GM18868 (cell line): Measurements from ENCODE around the gene CARTPT.

ENCODE experiments used
- ATAC-seq: cut with Tn5 transposase; IDR thresholded peaks from one replicate; pipeline ENCODE4 v1.9.1; 2021; ENCODE audit warnings: mild to moderate bottlenecking, moderate library complexity; ENCODE audit not compliant: unreplicated experiment

CARTPT gene

DNA sequence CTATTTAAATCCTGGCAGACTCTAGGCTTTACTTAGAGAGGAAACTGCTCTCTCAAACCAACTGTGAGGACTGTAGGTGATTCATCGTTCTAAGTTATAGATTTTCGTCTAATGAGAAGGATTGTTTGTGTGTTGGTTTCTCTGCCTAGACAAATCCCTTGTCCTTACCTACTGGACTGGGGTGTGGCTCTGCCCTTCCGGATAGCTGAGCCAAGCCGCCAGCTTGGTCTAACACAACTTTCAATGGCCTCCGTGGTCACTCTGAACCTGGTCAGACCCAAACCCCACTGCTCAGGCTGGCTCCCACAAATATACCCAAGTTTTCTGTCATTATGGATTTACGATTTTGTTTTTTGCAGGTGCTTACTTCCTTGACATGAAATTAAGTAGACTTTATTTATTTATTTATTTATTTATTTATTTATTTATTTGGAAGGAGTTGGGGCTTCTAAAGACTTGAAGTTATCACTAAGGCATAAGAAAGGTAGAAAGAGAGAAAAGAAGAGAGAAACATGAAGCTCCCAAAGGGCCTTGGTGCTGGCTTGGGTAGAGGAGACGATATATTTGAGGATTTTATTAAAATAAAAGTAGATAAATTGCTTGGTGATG is 19.0 kb downstream of the CARTPT start:
- no peak for ATAC-seq

DNA sequence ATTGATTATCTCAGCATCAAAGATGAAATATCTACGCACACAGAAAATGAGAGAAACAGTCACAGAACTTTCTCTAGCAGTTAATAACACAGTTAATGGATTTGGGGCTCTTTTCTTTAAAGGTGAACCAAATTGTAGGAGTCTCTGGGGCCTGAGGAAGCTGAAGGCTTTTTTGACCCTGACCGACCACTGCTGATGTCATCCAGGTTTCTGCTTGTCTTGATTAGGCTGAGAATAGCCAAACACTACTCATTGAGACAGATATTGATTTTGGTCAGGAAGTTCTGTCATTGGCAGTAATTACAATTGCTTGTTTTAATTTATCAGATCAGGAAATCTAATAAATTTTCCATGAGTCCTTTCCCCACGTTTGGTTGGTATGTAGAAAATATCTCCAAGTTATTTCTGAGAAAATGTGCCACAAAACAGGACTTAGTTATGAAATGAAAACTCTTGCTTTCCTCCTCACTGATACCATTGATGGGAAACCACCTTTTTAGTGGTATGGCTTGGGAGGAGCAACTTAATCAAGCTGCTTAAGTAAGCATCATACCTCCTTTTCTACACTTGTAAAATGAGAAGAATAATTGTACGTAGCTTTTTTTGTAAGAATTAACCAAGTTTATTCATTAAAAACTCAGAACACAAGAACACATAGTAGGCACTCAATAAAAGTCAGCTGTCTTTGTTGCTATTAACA is 19.7 kb downstream of the CARTPT start:
- no peak for ATAC-seq

GRCh38 chr5:71740015-71740753 is 21.1 kb downstream of the CARTPT start:
- peak; percentile 60 for ATAC-seq

- ATAC-seq: no peak
Measured at GRCh38 chr5:71743155-71743554, 24.1 kb downstream of the CARTPT start.

DNA sequence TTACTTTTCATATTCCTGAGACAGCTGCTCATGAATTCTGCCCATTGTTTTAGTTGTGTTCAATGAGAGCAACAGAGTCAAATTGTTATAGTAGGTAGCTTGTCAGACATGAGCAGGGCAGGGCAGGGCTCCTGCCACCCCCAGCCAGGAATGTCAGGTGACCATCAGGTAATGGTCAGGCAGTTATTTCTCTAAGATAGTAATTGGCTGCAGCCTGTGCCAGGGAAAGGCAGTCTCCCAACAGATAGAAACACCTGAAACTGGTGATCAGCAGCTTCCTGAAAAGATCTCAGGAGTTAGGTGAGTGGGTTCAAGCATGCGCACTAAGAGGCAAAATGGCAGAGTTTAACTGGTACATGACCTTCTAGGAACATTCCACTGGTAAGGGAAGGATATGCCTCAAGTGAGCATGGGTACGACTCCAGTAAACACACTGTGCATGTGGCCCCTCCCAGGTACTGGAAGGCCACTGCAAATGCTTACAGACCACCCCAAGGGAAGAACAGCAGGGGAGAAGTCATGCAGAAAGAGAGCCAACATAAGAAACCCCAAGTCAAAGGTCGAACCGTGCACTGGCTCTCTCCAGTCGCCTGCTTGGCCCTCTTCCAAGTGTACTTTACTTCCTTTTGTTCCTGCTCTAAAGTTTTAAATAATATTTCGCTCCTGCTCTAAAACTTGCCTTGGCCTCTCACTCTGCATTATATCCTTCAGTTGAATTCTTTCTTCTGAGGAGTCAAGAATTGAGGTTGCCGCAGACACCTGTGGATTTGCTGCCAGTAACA is 25.1 kb downstream of the CARTPT start:
- no peak for ATAC-seq

GRCh38 chr5:71747182-71747581 is 28.1 kb downstream of the CARTPT start:
- ATAC-seq: no peak

GRCh38 chr5:71748360-71748759 is 29.3 kb downstream of the CARTPT start:
- no peak for ATAC-seq

DNA sequence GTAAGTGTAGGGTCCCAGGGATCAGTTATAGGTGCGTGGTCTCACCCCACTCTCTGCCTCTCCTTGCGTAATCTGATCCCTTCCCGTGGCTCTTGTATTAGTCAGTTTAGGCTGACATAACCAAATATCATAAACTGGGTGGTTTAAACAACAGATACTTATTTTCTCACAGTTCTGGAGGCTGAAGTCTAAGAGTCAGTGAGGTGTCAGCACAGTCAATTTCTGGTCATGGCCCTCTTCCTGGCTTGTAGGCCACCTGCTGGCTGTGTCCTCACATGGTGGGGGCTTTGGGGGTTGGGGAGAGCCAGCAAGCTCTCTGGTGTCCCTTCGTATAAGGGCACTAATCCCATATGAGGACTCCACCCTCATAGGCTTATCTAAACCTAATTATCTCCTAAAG is 32.3 kb downstream of the CARTPT start:
- no peak for ATAC-seq

DNA sequence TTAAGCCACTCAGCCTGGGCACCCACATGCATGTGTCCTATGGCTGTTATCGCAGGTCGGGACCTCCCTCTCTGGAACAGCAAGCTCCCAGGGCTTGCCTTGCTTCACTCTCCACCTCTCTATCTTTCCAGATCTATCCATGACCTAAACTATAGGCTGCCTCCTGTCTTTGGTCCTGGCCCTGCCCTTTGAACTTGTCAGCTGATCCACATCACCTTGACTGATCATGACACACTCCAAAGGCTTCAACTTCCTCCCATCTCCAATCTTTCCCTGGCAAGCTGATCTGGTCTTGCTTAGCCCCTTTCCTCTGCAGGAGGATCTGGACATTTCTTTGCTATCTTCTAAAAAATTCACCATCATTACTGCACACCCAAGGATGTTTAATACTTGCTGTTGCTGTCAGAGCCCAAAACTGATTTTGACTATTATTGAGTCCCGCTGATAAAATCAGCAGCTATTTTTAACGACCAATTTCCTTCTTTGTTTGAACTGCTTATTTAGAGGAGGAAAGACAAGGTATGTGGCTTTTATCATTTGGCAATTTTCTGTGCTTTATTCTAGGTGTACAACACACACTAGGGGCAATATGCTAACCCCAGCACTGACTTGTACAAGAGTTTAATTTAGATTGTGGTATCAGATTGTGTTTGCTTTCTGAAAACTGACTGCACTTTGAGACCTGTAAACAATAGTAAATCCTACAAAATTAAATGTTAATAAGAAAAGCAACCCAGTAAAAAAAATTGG is 33.5 kb downstream of the CARTPT start:
- ATAC-seq: no peak

DNA sequence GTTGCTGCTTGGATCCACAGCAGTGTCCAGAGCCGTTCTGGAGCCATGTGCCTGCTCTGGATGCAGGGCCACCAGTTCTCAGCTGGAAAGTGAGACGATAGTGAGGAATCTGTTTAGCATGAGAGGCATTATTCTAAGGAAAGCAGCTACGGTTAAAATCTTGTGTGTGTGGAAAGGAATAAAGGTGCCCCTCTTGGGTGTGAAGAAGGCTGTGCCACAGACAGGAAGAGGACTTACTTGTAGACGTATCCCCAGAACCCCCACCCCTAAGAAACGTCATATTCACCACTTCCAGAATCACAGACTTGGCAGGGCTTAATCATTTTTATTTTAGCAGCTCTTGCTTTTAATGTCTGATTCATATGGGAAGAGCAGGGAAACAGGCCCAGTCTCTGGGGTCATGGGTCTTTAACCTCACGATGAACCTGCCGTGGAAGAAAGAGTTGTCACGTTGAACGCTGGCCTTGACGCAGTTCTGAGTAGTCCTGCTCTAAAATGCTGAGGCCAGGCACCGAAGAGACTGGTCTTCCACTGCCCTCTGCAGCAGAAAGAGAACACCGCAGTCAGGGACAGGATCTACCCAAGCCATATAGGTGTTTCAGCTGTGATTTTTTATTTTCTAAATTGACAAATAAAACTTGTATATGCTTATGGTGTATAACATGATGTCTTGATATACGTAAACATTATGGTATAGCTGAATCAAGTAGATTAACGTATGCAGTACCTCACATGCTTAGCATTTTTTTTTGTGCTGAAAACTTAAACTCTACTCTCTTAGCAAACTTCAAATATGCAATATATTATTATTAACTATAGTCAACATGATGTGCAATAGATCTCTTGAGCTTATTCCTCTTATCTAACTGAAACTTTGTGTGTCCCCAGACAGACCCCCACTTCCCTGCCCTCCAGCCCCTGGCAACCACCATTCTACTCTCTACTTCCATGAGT is 38.8 kb downstream of the CARTPT start:
- ATAC-seq: peak; percentile 96

- no peak for ATAC-seq
Measured at GRCh38 chr5:71762826-71763225, 43.8 kb downstream of the CARTPT start.

GRCh38 chr5:71767661-71768060 is 48.6 kb downstream of the CARTPT start:
- no peak for ATAC-seq

DNA sequence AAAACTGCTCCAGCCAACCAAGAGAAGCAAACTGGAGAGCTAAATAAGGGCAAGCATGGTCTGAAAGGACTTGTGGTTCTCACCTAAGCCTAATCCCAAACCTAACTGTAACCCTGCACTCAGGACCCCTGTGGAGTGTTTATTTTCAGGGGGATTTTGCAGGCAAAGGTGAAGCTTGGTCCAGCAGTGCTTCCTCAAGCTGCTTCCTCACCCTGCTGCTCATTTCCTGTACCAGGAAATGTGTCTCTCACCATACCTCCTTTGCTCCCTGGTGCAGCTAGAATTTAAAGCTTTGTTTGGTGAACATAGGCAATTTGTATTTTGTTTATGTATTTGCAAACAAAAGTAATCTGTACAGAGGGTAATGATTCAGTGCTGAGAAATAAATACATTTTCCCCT is 50.2 kb downstream of the CARTPT start:
- no peak for ATAC-seq

DNA sequence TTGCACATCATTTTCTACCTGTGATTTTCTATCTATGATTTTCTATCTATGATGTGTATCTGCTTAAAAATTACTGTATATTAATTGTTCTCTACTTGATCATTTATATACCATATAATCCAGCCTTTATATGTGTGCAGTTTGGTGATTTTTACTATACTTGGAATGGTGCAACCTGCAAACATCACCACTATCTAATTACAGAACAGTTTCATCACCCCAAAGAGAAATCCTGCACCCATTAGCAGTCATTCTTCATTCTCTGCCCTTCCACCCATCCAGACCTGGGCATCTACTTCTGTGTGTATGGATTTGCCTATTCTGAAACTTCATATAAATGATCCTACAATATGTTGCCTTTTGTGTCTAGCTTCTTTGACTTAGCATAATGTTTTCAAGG is 51.3 kb downstream of the CARTPT start:
- ATAC-seq: no peak
